Activated CD8-positive, alpha-beta memory T cell treated with anti-CD3 and anti-CD28 coated beads, Interleukin-2, amount 50 U/mL, for 48 hours (primary cell): Measurements from ENCODE around the gene RNF214.

Source experiments
- DNase-seq: peaks from one replicate; pipeline ENCODE4 v3.0.0-alpha.2; 2020

The RNF214 gene

GRCh38 chr11:117217141-117218084, 15.1 kb upstream of the RNF214 start:
- no peak for DNase-seq

GRCh38 chr11:117218133-117218915, 14.1 kb upstream of the RNF214 start:
- no peak for DNase-seq

- no peak for DNase-seq
Measured at GRCh38 chr11:117219001-117219400, 13.5 kb upstream of the RNF214 start.

- no peak for DNase-seq
Measured at GRCh38 chr11:117219455-117219854, 13.0 kb upstream of the RNF214 start.

- DNase-seq, result no peak
Measured at GRCh38 chr11:117219995-117220394, 12.5 kb upstream of the RNF214 start.

GRCh38 chr11:117220568-117220967, 11.9 kb upstream of the RNF214 start:
- DNase-seq, result no peak

GRCh38 chr11:117220999-117221774, 11.3 kb upstream of the RNF214 start:
- DNase-seq, result no peak

GRCh38 chr11:117221775-117222517, 10.5 kb upstream of the RNF214 start:
- no peak for DNase-seq

GRCh38 chr11:117222991-117223740, 9.3 kb upstream of the RNF214 start:
- DNase-seq, result peak; percentile 40

GRCh38 chr11:117223741-117224689, 8.5 kb upstream of the RNF214 start:
- peak; percentile 39 for DNase-seq

GRCh38 chr11:117225553-117226170, 6.8 kb upstream of the RNF214 start:
- peak; percentile 44 for DNase-seq

- peak; percentile 59 for DNase-seq
Measured at GRCh38 chr11:117226388-117227385, 5.8 kb upstream of the RNF214 start.

- peak; percentile 47 for DNase-seq
Measured at GRCh38 chr11:117228091-117228490, 4.4 kb upstream of the RNF214 start.

- DNase-seq, result peak; percentile 54
Measured at GRCh38 chr11:117229411-117229810, 3.1 kb upstream of the RNF214 start.

- DNase-seq, result peak; percentile 63
Measured at GRCh38 chr11:117229931-117230285, 2.6 kb upstream of the RNF214 start.

- peak; percentile 72 for DNase-seq
Measured at GRCh38 chr11:117230286-117230961, 2.0 kb upstream of the RNF214 start.

GRCh38 chr11:117230999-117231841, 1.3 kb upstream of the RNF214 start:
- DNase-seq, result no peak
